Non-pigmented ciliary epithelial cell (primary cell): ENCODE data around the gene CRYBA2.

Experiments
- DNase-seq: peaks from one replicate; pipeline ENCODE4 v3.0.0-alpha.2; 2010; ENCODE audit warnings: low read depth

Gene CRYBA2

GRCh38 chr2:218993345-218994315 lies at the start of gene CRYBA2:
Gene CRYBA2 (minus strand): TSS chr2:218993422. CDS start chr2:218993176, 246 bp downstream.
- DNase-seq = no peak

- DNase-seq = no peak
Measured at GRCh38 chr2:219042750-219043149, 49.5 kb upstream of the CRYBA2 start.

- no peak for DNase-seq
Measured at GRCh38 chr2:219042157-219042556, 48.9 kb upstream of the CRYBA2 start.

- DNase-seq = peak; percentile 15
Measured at GRCh38 chr2:219041252-219041651, 48.0 kb upstream of the CRYBA2 start, which contains the start of gene CFAP65. Gene CFAP65 (minus strand): TSS chr2:219041516. CDS start chr2:219039048, 2,468 bp downstream.

- no peak for DNase-seq
Measured at GRCh38 chr2:219038600-219038999, 45.4 kb upstream of the CRYBA2 start.

- DNase-seq = no peak
Measured at GRCh38 chr2:219037783-219038499, 44.7 kb upstream of the CRYBA2 start.

GRCh38 chr2:219035942-219036341 lies 42.7 kb upstream of the CRYBA2 start:
- no peak for DNase-seq

- DNase-seq = no peak
Measured at GRCh38 chr2:219034823-219035222, 41.6 kb upstream of the CRYBA2 start.

- DNase-seq = no peak
Measured at GRCh38 chr2:219032051-219032745, 39.0 kb upstream of the CRYBA2 start.

- DNase-seq = no peak
Measured at GRCh38 chr2:219031005-219031738, 38.0 kb upstream of the CRYBA2 start.

- DNase-seq = no peak
Measured at GRCh38 chr2:219030177-219030940, 37.1 kb upstream of the CRYBA2 start.

- DNase-seq = peak; percentile 32
Measured at GRCh38 chr2:219029829-219030165, 36.6 kb upstream of the CRYBA2 start.

- DNase-seq = no peak
Measured at GRCh38 chr2:219028996-219029828, 36.0 kb upstream of the CRYBA2 start.

- DNase-seq = no peak
Measured at GRCh38 chr2:219028141-219028540, 34.9 kb upstream of the CRYBA2 start.

- no peak for DNase-seq
Measured at GRCh38 chr2:219027511-219028055, 34.4 kb upstream of the CRYBA2 start.

GRCh38 chr2:219026946-219027345 lies 33.7 kb upstream of the CRYBA2 start:
- DNase-seq = no peak

- DNase-seq = no peak
Measured at GRCh38 chr2:219025637-219026585, 32.7 kb upstream of the CRYBA2 start.

GRCh38 chr2:219024059-219024458 lies 30.8 kb upstream of the CRYBA2 start:
- DNase-seq = no peak
